Nephron progenitor cell (in vitro differentiated cells): ENCODE measurements around the gene GPATCH8.
A peak's percentile ranks its signal among the peaks of the same experiment; 100 is the strongest.
"Not testable (repeated sequence)": the region's sequence is repeated elsewhere in the genome, so short reads cannot be mapped to it uniquely, and the experiment has no call there.

ENCODE experiments used
- DNase-seq: peaks from one replicate; pipeline ENCODE4 v3.0.0; 2021
- H3K27ac Mint-ChIP-seq: 2 replicates; pipeline ENCODE4 v1.8.0; 2021; ENCODE audit warnings: mild to moderate bottlenecking, moderate library complexity, mixed read lengths
- H3K27me3 Mint-ChIP-seq: 2 replicates; pipeline ENCODE4 v1.8.0; 2021; ENCODE audit warnings: mild to moderate bottlenecking, low read depth, mixed read lengths; ENCODE audit not compliant: poor library complexity
- H3K36me3 Mint-ChIP-seq: 2 replicates; pipeline ENCODE4 v1.8.0; 2021; ENCODE audit warnings: low read depth, mixed read lengths
- H3K4me1 Mint-ChIP-seq: 2 replicates; pipeline ENCODE4 v1.8.0; 2021; ENCODE audit warnings: mixed read lengths
- H3K4me3 Mint-ChIP-seq: 2 replicates; pipeline ENCODE4 v1.8.0; 2021; ENCODE audit warnings: mild to moderate bottlenecking, moderate library complexity, mixed read lengths
- H3K9me3 Mint-ChIP-seq: 2 replicates; pipeline ENCODE4 v1.8.0; 2021; ENCODE audit warnings: mild to moderate bottlenecking, moderate library complexity, mixed read lengths
- TF ChIP-seq, protein P1 (sequence below): fragments of 200-600 bp; sonication (generic); IDR thresholded peaks from 2 replicates; pipeline ENCODE4 v1.5.0; 2021; ENCODE audit warnings: antibody characterized with exemption

GPATCH8 gene

GRCh38 chr17:44374306-44375195 is 128.7 kb downstream of the GPATCH8 start:
- Mint-ChIP-seq H3K4me3 (no peak overlapping the region), H3K4me1 (peaks cover 32% of the 10 kb centered on the region), H3K27me3 (peaks cover 10% of the 10 kb centered on the region), H3K9me3 (no peaks in the 10 kb centered on the region), H3K36me3 (no peaks in the 10 kb centered on the region), H3K27ac (no peak overlapping the region)
- TF ChIP-seq, protein P1, sequence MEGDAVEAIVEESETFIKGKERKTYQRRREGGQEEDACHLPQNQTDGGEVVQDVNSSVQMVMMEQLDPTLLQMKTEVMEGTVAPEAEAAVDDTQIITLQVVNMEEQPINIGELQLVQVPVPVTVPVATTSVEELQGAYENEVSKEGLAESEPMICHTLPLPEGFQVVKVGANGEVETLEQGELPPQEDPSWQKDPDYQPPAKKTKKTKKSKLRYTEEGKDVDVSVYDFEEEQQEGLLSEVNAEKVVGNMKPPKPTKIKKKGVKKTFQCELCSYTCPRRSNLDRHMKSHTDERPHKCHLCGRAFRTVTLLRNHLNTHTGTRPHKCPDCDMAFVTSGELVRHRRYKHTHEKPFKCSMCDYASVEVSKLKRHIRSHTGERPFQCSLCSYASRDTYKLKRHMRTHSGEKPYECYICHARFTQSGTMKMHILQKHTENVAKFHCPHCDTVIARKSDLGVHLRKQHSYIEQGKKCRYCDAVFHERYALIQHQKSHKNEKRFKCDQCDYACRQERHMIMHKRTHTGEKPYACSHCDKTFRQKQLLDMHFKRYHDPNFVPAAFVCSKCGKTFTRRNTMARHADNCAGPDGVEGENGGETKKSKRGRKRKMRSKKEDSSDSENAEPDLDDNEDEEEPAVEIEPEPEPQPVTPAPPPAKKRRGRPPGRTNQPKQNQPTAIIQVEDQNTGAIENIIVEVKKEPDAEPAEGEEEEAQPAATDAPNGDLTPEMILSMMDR: no peak
- DNase-seq: peak; percentile 66

DNA sequence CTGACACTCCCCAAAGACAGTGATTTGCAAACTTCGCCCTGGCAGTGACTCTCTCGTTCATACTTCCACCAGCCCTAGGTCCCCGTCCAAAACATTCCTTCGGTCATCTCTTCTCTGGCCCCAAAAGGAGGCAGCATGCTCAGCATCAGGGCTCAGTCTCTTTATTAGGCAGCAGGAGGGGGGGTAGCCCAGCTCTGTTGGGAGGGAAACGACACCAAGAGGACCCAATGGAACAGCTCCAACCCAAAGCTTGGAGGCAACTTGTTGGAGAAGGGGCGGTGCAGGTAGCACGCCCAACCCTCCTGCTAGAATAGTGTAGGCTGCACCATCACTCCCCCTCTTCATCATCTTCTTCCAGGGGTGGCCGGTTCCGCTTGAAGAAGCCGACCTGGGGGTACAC is 131.2 kb downstream of the GPATCH8 start:
- H3K27me3 Mint-ChIP-seq: peaks cover 15% of the 10 kb centered on the region
- peaks cover 7% of the 10 kb centered on the region for H3K9me3 Mint-ChIP-seq
- DNase-seq: no peak
- no peak overlapping the region for H3K4me3 Mint-ChIP-seq
- H3K4me1 Mint-ChIP-seq: peaks cover 36% of the 10 kb centered on the region
- no peaks in the 10 kb centered on the region for H3K36me3 Mint-ChIP-seq
- H3K27ac Mint-ChIP-seq: no peak overlapping the region
- TF ChIP-seq, protein P1: no peak

GRCh38 chr17:44369414-44370023 is 133.7 kb downstream of the GPATCH8 start:
- not testable (repeated sequence) for DNase-seq, H3K9me3 Mint-ChIP-seq, H3K36me3 Mint-ChIP-seq
- Mint-ChIP-seq H3K27me3 (peaks cover 28% of the 10 kb centered on the region), H3K4me1 (peaks cover 33% of the 10 kb centered on the region), H3K4me3 (peak overlapping the region; percentile 72), H3K27ac (peak overlapping the region; percentile 97)

- H3K27ac Mint-ChIP-seq, DNase-seq, H3K36me3 Mint-ChIP-seq, H3K9me3 Mint-ChIP-seq, H3K4me3 Mint-ChIP-seq: not testable (repeated sequence)
- Mint-ChIP-seq H3K4me1 (peaks cover 28% of the 10 kb centered on the region), H3K27me3 (peaks cover 31% of the 10 kb centered on the region)
Measured at GRCh38 chr17:44368391-44369243, 134.6 kb downstream of the GPATCH8 start.

- peaks cover 7% of the 10 kb centered on the region for H3K9me3 Mint-ChIP-seq
- no peak overlapping the region for H3K27ac Mint-ChIP-seq
- no peak overlapping the region for H3K4me3 Mint-ChIP-seq
- no peak for DNase-seq
- peaks cover 28% of the 10 kb centered on the region for H3K27me3 Mint-ChIP-seq
- H3K4me1 Mint-ChIP-seq: peaks cover 28% of the 10 kb centered on the region
- TF ChIP-seq, protein P1: no peak
- H3K36me3 Mint-ChIP-seq: no peaks in the 10 kb centered on the region
Measured at GRCh38 chr17:44367231-44367979, 135.8 kb downstream of the GPATCH8 start.

DNA sequence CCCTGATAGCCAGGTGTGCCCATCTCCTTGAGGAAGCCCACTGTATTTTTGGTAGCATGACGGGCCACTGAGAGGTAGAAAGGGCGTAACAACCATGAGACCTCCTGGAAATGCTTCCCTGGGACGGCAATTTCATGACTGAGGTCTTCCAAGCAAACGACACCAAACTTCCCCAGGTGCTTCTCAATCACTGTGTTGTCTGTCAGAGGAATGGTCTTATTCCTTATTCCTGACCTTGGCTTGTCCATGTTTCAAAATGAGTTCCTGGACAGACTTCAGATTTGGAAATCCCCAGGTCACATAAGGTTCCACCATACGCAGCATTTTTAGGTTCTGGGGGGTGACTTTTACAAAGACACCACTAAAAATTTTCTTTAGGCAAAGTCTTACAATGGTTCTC is 138.2 kb downstream of the GPATCH8 start:
- DNase-seq, H3K36me3 Mint-ChIP-seq, H3K27ac Mint-ChIP-seq, H3K9me3 Mint-ChIP-seq: not testable (repeated sequence)
- peak overlapping the region; percentile 86 for H3K4me3 Mint-ChIP-seq
- H3K4me1 Mint-ChIP-seq: peaks cover 43% of the 10 kb centered on the region
- H3K27me3 Mint-ChIP-seq: peaks cover 28% of the 10 kb centered on the region
